ENCODE measurements around the gene LYRM1. TPM values are rescaled to one million over a fixed set of nuclear protein-coding genes. Genes with fewer than 3 reads are reported as not detected.

Gene LYRM1
- total and polyA plus RNA-seq, 2 experiments from 2014 or later, result 18.7 to 24.8 TPM

DNA sequence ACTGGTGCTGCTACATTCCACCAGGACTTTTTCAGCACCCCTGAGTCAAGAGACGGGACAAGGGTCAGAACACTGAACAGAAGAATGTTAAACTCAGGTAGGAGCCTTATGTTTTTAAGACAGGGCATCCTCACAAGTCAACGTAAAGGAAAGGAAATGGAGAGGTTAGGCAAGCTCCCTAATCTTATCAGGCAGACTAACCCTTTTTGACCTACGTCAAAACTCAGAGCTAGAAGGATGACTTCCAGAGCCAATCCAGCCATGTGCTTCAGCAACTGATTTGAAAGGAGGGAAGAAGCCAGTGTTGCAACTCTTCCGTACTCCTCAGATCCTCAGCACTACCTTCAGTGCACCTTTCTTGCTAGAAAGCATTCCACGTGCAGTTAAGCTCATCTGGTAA, 47.4 kb upstream of the LYRM1 start:
- no peak for ATAC-seq
- no peak overlapping the region for H3K4me2 ChIP-seq
- peaks cover 2% of the 10 kb centered on the region for H3K27me3 Mint-ChIP-seq (ENCODE audit: insufficient read depth, low read depth, poor library complexity)

More for the DNA sequence above, 47.4 kb upstream of the LYRM1 start:
- no peaks in the 10 kb centered on the region; the same call in 1 of the 2 replicates for H4K20me1 ChIP-seq (replicated peaks; ENCODE audit: insufficient read depth)
- DNase-seq (ENCODE audit: low spot score), result no peak
- H3K4me1 ChIP-seq (ENCODE audit: insufficient read depth), result peaks cover 15% of the 10 kb centered on the region
- no peak overlapping the region for H3K4me3 ChIP-seq
- Mint-ChIP-seq H3K36me3 (ENCODE audit: low read depth) (peaks cover 3% of the 10 kb centered on the region; the same call in 2 of the 3 replicates), H3K27ac (0 out of 2 replicates have a peak overlapping the region, but pooled peaks have one; percentile 9), H3K4me3 (no peak overlapping the region), H3K4me1 (peaks cover 15% of the 10 kb centered on the region), H3K9me3 (no peaks in the 10 kb centered on the region)
- no peaks in the 10 kb centered on the region for H3K27me3 ChIP-seq (ENCODE audit: insufficient read depth)
- no peak overlapping the region for H2AFZ ChIP-seq
- H3K9me2 ChIP-seq (ENCODE audit: insufficient read depth), result no peaks in the 10 kb centered on the region
- no peaks in the 10 kb centered on the region for H3F3A ChIP-seq (replicated peaks; ENCODE audit: low read depth)
- H3K79me2 ChIP-seq (replicated peaks; ENCODE audit: insufficient read depth), result 0 out of 2 replicates have a peak, but pooled peaks cover 8% of the 10 kb centered on the region
- H3K36me3 ChIP-seq (ENCODE audit: insufficient read depth), result no peaks in the 10 kb centered on the region
- TF ChIP-seq EZH2phosphoT487 (IDR thresholded peaks at IDR 0.05; ENCODE audit: unreplicated experiment), result no peak
- no peak for TF ChIP-seq POLR2AphosphoS5 (IDR thresholded peaks at IDR 0.05; ENCODE audit: low read depth)
- TF ChIP-seq ZNF331 (CRISPR knock-in tag; IDR thresholded peaks at IDR 0.05; ENCODE audit: low read depth), result no peak
- TF ChIP-seq, protein P1, sequence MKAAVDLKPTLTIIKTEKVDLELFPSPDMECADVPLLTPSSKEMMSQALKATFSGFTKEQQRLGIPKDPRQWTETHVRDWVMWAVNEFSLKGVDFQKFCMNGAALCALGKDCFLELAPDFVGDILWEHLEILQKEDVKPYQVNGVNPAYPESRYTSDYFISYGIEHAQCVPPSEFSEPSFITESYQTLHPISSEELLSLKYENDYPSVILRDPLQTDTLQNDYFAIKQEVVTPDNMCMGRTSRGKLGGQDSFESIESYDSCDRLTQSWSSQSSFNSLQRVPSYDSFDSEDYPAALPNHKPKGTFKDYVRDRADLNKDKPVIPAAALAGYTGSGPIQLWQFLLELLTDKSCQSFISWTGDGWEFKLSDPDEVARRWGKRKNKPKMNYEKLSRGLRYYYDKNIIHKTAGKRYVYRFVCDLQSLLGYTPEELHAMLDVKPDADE (IDR thresholded peaks at IDR 0.05), result no peak
- no peak for TF ChIP-seq STAT1 (IDR thresholded peaks at IDR 0.05; ENCODE audit: unreplicated experiment)
- no peak for TF ChIP-seq CREB1 (CRISPR knock-in tag; IDR thresholded peaks at IDR 0.05; ENCODE audit: low read depth)
- TF ChIP-seq, protein P2, sequence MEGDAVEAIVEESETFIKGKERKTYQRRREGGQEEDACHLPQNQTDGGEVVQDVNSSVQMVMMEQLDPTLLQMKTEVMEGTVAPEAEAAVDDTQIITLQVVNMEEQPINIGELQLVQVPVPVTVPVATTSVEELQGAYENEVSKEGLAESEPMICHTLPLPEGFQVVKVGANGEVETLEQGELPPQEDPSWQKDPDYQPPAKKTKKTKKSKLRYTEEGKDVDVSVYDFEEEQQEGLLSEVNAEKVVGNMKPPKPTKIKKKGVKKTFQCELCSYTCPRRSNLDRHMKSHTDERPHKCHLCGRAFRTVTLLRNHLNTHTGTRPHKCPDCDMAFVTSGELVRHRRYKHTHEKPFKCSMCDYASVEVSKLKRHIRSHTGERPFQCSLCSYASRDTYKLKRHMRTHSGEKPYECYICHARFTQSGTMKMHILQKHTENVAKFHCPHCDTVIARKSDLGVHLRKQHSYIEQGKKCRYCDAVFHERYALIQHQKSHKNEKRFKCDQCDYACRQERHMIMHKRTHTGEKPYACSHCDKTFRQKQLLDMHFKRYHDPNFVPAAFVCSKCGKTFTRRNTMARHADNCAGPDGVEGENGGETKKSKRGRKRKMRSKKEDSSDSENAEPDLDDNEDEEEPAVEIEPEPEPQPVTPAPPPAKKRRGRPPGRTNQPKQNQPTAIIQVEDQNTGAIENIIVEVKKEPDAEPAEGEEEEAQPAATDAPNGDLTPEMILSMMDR (conservative IDR thresholded peaks at IDR 0.05; ENCODE audit: low read depth in 2 of 2), result no peak
- TF ChIP-seq NANOG (IDR thresholded peaks at IDR 0.05; ENCODE audit: borderline replicate concordance), result no peak
- no peak for TF ChIP-seq ZNF114 (CRISPR knock-in tag; IDR thresholded peaks at IDR 0.05)
- TF ChIP-seq, protein P3, sequence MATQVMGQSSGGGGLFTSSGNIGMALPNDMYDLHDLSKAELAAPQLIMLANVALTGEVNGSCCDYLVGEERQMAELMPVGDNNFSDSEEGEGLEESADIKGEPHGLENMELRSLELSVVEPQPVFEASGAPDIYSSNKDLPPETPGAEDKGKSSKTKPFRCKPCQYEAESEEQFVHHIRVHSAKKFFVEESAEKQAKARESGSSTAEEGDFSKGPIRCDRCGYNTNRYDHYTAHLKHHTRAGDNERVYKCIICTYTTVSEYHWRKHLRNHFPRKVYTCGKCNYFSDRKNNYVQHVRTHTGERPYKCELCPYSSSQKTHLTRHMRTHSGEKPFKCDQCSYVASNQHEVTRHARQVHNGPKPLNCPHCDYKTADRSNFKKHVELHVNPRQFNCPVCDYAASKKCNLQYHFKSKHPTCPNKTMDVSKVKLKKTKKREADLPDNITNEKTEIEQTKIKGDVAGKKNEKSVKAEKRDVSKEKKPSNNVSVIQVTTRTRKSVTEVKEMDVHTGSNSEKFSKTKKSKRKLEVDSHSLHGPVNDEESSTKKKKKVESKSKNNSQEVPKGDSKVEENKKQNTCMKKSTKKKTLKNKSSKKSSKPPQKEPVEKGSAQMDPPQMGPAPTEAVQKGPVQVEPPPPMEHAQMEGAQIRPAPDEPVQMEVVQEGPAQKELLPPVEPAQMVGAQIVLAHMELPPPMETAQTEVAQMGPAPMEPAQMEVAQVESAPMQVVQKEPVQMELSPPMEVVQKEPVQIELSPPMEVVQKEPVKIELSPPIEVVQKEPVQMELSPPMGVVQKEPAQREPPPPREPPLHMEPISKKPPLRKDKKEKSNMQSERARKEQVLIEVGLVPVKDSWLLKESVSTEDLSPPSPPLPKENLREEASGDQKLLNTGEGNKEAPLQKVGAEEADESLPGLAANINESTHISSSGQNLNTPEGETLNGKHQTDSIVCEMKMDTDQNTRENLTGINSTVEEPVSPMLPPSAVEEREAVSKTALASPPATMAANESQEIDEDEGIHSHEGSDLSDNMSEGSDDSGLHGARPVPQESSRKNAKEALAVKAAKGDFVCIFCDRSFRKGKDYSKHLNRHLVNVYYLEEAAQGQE (IDR thresholded peaks at IDR 0.05; ENCODE audit: unreplicated experiment), result no peak
- TF ChIP-seq, protein P4, sequence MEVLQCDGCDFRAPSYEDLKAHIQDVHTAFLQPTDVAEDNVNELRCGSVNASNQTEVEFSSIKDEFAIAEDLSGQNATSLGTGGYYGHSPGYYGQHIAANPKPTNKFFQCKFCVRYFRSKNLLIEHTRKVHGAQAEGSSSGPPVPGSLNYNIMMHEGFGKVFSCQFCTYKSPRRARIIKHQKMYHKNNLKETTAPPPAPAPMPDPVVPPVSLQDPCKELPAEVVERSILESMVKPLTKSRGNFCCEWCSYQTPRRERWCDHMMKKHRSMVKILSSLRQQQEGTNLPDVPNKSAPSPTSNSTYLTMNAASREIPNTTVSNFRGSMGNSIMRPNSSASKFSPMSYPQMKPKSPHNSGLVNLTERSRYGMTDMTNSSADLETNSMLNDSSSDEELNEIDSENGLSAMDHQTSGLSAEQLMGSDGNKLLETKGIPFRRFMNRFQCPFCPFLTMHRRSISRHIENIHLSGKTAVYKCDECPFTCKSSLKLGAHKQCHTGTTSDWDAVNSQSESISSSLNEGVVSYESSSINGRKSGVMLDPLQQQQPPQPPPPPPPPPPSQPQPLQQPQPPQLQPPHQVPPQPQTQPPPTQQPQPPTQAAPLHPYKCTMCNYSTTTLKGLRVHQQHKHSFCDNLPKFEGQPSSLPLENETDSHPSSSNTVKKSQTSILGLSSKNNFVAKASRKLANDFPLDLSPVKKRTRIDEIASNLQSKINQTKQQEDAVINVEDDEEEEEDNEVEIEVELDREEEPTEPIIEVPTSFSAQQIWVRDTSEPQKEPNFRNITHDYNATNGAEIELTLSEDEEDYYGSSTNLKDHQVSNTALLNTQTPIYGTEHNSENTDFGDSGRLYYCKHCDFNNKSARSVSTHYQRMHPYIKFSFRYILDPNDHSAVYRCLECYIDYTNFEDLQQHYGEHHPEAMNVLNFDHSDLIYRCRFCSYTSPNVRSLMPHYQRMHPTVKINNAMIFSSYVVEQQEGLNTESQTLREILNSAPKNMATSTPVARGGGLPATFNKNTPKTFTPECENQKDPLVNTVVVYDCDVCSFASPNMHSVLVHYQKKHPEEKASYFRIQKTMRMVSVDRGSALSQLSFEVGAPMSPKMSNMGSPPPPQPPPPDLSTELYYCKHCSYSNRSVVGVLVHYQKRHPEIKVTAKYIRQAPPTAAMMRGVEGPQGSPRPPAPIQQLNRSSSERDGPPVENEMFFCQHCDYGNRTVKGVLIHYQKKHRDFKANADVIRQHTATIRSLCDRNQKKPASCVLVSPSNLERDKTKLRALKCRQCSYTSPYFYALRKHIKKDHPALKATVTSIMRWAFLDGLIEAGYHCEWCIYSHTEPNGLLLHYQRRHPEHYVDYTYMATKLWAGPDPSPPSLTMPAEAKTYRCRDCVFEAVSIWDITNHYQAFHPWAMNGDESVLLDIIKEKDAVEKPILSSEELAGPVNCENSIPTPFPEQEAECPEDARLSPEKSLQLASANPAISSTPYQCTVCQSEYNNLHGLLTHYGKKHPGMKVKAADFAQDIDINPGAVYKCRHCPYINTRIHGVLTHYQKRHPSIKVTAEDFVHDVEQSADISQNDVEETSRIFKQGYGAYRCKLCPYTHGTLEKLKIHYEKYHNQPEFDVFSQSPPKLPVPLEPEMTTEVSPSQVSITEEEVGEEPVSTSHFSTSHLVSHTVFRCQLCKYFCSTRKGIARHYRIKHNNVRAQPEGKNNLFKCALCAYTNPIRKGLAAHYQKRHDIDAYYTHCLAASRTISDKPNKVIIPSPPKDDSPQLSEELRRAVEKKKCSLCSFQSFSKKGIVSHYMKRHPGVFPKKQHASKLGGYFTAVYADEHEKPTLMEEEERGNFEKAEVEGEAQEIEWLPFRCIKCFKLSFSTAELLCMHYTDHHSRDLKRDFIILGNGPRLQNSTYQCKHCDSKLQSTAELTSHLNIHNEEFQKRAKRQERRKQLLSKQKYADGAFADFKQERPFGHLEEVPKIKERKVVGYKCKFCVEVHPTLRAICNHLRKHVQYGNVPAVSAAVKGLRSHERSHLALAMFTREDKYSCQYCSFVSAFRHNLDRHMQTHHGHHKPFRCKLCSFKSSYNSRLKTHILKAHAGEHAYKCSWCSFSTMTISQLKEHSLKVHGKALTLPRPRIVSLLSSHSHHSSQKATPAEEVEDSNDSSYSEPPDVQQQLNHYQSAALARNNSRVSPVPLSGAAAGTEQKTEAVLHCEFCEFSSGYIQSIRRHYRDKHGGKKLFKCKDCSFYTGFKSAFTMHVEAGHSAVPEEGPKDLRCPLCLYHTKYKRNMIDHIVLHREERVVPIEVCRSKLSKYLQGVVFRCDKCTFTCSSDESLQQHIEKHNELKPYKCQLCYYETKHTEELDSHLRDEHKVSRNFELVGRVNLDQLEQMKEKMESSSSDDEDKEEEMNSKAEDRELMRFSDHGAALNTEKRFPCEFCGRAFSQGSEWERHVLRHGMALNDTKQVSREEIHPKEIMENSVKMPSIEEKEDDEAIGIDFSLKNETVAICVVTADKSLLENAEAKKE (CRISPR knock-in tag; IDR thresholded peaks at IDR 0.05), result no peak
- TF ChIP-seq JUNB (IDR thresholded peaks at IDR 0.05; ENCODE audit: unreplicated experiment), result no peak
- no peak for TF ChIP-seq EZH2 (IDR thresholded peaks at IDR 0.05; ENCODE audit: low read depth, unreplicated experiment)
- H3K27ac ChIP-seq (ENCODE audit: low read depth), result 0 out of 2 replicates have a peak overlapping the region, but pooled peaks have one; percentile 17
